Left cardiac atrium (tissue), 4 donors: ENCODE data around the gene THRB. TPM values are rescaled to one million over a fixed set of nuclear protein-coding genes. Genes with fewer than 3 reads are reported as not detected.
A peak's percentile ranks its signal among the peaks of the same experiment; 100 is the strongest.

Source experiments
- ATAC-seq, 2 donors: fragments of 200-7000 bp; cut with Tn5 transposase; one replicate each; pipeline ENCODE4 v1.9.1; 2020; ENCODE audit warnings: mild to moderate bottlenecking in 2 of 2, moderate library complexity in 2 of 2
- DNase-seq: peaks from one replicate; pipeline ENCODE4 v3.0.0-alpha.2; 2020
- intact Hi-C, 2 donors: fragments of 100-400 bp; cut with DNase I; formaldehyde crosslinking; loops; one replicate each; pipeline versions ENCODE4 v1.14.1 to v1.15.1; 2022 to 2023
- total RNA-seq, 2 donors: library from RNA; stranded (reverse); fragmentation: NEBNext Ultra II Directional; extraction: Animal tissue kit (Norgen Biotek cat#: 25700); gene quantifications; one replicate each; pipeline ENCODE4 v1.2.1, GENCODE V29; 2021
- donor health status: DM: no; HTN: yes; CAD: no.
- donor health status: DM: no; HTN: yes; CAD: no; lungs with severe emphysema.
- donor health status: DM: yes; HTN: yes; CAD: no.
- donor health status: Dilated cardiomyopathy.

The THRB gene
- total RNA-seq, 2 donors from 2014 or later: 8.3 to 15.4 TPM

- intact Hi-C loops: loop anchor here (2.0 to 10.0 kb wide), 3 partner anchors 173 to 243 kb away; no protein-coding TSS in a partner anchor
- peak; percentile 63 to 76 for ATAC-seq
- DNase-seq: no peak
Measured at GRCh38 chr3:24237971-24238706, 256.5 kb downstream of the THRB start.

- intact Hi-C loops: loop anchor here (10.0 kb wide), 2 partner anchors 170 to 240 kb away; no protein-coding TSS in a partner anchor
- no peak for DNase-seq
- no peak for ATAC-seq
Measured at GRCh38 chr3:24235121-24235520, 259.5 kb downstream of the THRB start.

DNA sequence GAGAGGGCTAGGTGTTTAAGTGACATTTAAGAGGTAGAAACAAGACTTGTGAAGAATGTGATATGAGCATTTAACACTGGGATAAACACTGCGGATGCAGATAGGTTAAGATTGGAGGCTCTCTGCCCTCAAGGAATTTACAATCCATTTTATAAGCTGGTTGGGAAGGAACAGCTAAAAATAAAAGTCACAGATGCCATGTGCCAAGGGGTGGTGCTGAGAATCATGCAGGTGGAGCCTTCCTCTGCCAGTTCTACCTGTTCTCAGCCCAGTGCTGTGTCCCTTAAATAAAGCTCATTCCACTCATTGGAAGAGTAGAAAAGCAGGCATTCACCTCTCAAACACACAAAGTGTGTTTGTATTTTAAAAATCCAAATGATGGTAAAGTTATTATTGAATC is 261.9 kb downstream of the THRB start:
- DNase-seq (no peak), ATAC-seq (no peak)
- intact Hi-C loops: loop anchor here (10.0 kb wide), 2 partner anchors 168 to 238 kb away; no protein-coding TSS in a partner anchor

GRCh38 chr3:24229468-24230221 is 265.0 kb downstream of the THRB start:
- no peak for DNase-seq
- no peak for ATAC-seq
- intact Hi-C loops: loop anchor here (10.0 kb wide), 2 partner anchors 165 to 235 kb away; no protein-coding TSS in a partner anchor

DNA sequence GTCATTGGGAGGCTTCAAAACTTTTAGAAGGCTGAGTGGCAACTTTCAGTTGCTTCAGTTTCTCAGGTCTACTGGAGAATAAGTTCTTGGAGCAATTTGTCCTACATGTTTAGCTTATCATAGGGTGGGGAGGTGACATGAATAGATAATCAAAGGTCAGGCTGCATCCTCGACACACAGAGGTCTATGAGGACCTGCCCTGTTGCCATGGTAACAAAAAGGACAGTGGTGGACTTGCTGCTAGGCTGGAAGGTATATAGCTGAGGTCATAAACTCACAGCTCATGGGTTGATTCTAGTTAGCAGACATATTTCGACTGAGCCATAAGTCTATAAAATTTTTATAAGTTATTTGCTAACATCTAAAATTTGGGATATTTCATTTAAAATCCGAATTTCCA is 267.0 kb downstream of the THRB start:
- ATAC-seq: no peak
- intact Hi-C loops: no loop called here
- DNase-seq: no peak

GRCh38 chr3:24226397-24226796 is 268.3 kb downstream of the THRB start:
- ATAC-seq (peak in 1 of 2 donors; percentile 54), DNase-seq (no peak)
- intact Hi-C loops: no loop called here

DNA sequence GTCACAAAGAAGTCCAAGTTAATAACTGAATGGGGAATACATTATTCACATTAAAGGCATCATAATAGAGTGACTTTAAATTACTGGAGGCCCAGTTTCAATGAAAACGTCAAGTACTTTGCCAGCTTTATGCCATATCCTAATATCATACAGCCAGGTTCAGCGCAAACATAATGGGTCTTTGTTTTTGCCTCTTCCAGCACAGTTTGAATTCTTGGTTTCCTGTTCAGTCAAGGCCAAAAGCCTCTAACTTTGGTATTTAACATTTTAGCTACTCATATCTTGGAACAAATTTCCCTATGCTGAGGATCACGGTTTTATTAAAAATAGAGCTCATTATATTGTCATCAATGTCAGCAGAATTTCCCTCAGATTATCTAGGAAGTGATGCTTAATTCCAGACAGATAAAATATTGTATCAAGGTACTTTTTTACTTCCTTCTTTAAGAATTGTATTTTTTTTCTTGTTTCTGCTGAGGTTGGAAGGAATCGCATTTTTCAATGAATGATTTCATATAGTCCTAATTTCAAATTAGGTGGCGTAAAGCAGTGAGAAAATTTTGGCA is 269.2 kb downstream of the THRB start:
- no peak for DNase-seq
- no peak for ATAC-seq
- intact Hi-C loops: no loop called here

- ATAC-seq (no peak), DNase-seq (no peak)
- intact Hi-C loops: no loop called here
Measured at GRCh38 chr3:24224666-24225384, 269.8 kb downstream of the THRB start.

DNA sequence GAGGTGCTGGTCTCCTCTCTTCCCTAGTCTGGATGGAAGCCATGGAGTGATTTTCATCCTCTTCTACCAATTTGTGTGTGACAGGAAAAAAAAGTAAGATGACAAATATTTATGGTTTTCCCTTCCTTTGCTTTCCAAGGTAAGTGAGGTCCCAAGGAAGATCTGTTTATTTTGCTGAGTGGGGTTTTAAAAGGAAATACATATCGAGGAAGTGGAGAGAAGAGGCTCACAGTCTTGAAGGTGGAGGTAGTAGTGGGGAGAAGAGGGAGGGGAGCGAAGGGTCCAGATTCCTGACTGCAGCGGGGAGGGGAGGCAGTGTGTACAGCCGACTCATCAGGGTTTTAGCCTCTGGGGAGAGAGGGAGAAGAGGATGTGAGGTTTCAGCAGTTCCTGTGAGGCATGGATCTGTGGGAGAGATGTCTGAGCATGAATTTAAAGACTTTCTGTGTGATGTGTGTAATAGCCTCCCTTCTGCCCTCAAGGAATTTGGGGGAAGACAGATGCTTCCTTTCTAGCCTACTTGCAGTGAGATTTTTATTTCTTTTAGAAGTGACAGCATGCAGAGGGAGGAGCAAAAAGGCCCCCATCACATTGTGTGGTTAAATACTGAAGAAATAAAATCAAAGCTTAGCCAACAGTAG is 272.4 kb downstream of the THRB start:
- intact Hi-C loops: no loop called here
- no peak for ATAC-seq
- no peak for DNase-seq

DNA sequence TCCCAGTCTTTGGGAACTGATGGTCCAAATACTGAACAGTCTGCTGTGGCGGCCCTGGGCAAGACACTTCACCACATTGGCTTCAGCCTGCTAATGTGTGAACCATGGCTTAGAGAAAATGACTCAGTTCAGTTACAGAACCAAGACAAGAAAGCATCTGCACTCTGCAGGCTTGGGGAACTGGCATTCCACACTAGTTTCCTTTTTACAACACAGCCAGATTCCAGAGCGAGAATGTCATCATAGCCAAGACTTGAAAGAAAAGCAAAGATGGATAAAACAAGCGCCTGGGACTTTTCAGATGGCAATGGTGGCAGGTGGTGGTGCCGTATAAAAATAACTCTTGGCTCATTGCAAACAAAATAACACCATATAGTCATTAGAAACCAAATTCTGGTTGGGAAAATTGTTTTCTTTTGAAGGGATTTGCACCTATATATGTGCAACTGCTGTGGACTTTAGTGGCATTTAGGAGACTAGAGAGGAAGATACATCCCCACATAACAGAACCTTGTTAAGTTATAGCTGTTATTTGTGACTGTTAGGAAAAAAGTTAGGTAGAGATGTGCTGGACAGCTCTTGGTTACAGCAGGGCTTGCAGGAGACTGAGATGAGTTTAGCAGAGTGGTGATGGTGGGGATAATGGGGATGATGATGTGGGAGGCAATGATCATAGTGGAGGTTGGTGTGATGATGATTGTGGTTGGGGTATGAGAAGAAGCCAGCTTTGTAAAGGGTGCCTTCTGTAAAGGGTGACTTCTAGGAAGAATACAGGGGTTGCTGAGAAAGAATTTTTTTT is 273.6 kb downstream of the THRB start:
- peak; percentile 31 for DNase-seq
- peak; percentile 81 to 96 for ATAC-seq
- intact Hi-C loops: no loop called here

GRCh38 chr3:24215502-24215901 is 279.1 kb downstream of the THRB start:
- ATAC-seq (no peak), DNase-seq (no peak)
- intact Hi-C loops: no loop called here

GRCh38 chr3:24211381-24211780 is 283.3 kb downstream of the THRB start:
- intact Hi-C loops: no loop called here
- DNase-seq (no peak), ATAC-seq (no peak)

GRCh38 chr3:24202071-24202470 is 292.6 kb downstream of the THRB start:
- DNase-seq (no peak), ATAC-seq (no peak)
- intact Hi-C loops: no loop called here

- no peak for ATAC-seq
- DNase-seq: no peak
- intact Hi-C loops: no loop called here
Measured at GRCh38 chr3:24201301-24201700, 293.3 kb downstream of the THRB start.

- DNase-seq (no peak), ATAC-seq (no peak)
- intact Hi-C loops: no loop called here
Measured at GRCh38 chr3:24199775-24200247, 294.8 kb downstream of the THRB start.

DNA sequence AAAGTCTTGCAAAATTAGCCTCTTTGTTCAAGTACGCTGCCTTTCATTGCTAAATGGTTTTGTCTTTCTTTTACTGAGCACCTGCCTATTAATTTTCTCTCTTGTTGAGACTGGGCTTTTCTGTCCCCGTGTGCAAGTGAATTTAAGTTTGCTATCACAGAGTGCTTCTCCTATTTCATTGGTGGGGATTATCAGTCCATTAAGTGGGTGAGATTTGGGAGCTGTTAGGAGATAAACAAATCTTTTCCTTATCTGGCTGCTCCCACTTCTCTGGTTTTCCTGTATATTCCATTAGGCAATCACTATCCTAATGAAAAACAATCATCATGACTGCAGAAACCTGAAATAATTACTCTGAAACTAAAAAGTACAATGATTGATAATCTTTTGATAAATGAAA is 295.4 kb downstream of the THRB start:
- ATAC-seq: no peak
- DNase-seq: no peak
- intact Hi-C loops: no loop called here

- no peak for ATAC-seq
- no peak for DNase-seq
- intact Hi-C loops: no loop called here
Measured at GRCh38 chr3:24198728-24199127, 295.9 kb downstream of the THRB start.

DNA sequence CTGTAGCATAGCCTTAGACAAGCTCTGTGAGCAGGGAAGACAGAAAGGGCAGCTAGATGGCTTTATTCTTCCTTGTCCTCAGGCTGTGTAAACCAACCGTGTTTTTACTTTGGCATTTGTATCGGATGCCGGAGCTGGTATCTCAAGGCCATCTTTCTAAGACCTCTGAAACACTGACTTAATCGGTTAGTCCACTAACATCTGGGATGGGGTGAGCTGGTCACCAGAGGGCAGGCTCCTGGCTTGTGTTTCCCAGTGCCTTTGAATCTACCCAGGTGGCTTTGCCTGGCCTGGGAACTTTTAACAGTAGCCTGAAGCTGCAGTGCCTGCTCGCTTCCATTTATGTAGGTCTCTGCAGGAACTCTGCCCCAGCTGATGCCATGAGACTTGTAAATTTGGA is 296.8 kb downstream of the THRB start:
- ATAC-seq (no peak), DNase-seq (no peak)
- intact Hi-C loops: no loop called here
